HepG2 (cell line): ENCODE data around the gene AJUBA. TPM values are rescaled to one million over a fixed set of nuclear protein-coding genes. Genes with fewer than 3 reads are reported as not detected.

Experiments used
- ADNP ChIP-seq: sonication (generic); formaldehyde crosslinking; IDR thresholded peaks from 2 replicates; pipeline ENCODE4 v1.4.0; 2020; ENCODE audit warnings: missing genetic modification reagents
- CEBPG ChIP-seq: IDR thresholded peaks from 2 replicates; pipeline ENCODE4 v1.6.1; 2016
- KDM1A ChIP-seq: IDR thresholded peaks from 2 replicates; pipeline ENCODE4 v1.6.1; 2016; ENCODE audit warnings: missing compliant biosample characterization
- NFKBIZ ChIP-seq: IDR thresholded peaks from 2 replicates; pipeline ENCODE4 v1.6.1; 2018; ENCODE audit warnings: missing genetic modification reagents, missing compliant biosample characterization
- PHB2 ChIP-seq: fragments of 450-650 bp; IDR thresholded peaks from 2 replicates; pipeline ENCODE4 v1.6.1; 2018; ENCODE audit not compliant: partially characterized antibody
- PHF8 ChIP-seq: sonication (generic); formaldehyde crosslinking; IDR thresholded peaks from 2 replicates; pipeline ENCODE4 v1.5.0; 2020; ENCODE audit warnings: missing genetic modification reagents
- POLR2AphosphoS2 ChIP-seq: IDR thresholded peaks from 2 replicates; pipeline ENCODE4 v1.6.1; 2011; ENCODE audit warnings: low read depth, low read length, improper control_type of control experiment
- REL ChIP-seq: sonication (generic); formaldehyde crosslinking; conservative IDR thresholded peaks from 2 replicates; pipeline ENCODE4 v1.8.0; 2022; ENCODE audit warnings: mild to moderate bottlenecking, missing genetic modification reagents, moderate library complexity
- RFX1 ChIP-seq: fragments of 450-650 bp; IDR thresholded peaks from 2 replicates; pipeline ENCODE4 v1.6.1; 2017
- SIN3B ChIP-seq: fragments of 150-350 bp; IDR thresholded peaks from 2 replicates; pipeline ENCODE4 v1.6.1; 2014; ENCODE audit warnings: low read length
- SIX4 ChIP-seq: sonication (generic); formaldehyde crosslinking; IDR thresholded peaks from 2 replicates; pipeline ENCODE4 v1.4.0; 2020; ENCODE audit warnings: missing genetic modification reagents
- SP2 ChIP-seq: sonication (generic); formaldehyde crosslinking; IDR thresholded peaks from 2 replicates; pipeline ENCODE4 v1.5.1; 2020; ENCODE audit warnings: mild to moderate bottlenecking, missing genetic modification reagents
- TAF15 ChIP-seq: fragments of 200-400 bp; formaldehyde crosslinking; IDR thresholded peaks from one replicate; pipeline ENCODE4 v1.6.1; 2018; ENCODE audit warnings: mild to moderate bottlenecking, low read depth, low read length; ENCODE audit not compliant: poor library complexity, severe bottlenecking
- TBX3 ChIP-seq: fragments of 450-650 bp; IDR thresholded peaks from 2 replicates; pipeline ENCODE4 v1.6.1; 2017; ENCODE audit warnings: antibody characterized with exemption, mild to moderate bottlenecking, inconsistent platforms, borderline replicate concordance
- U2AF1 ChIP-seq: fragments of 200-400 bp; formaldehyde crosslinking; optimal IDR thresholded peaks from 2 replicates; pipeline ENCODE3; 2017; ENCODE audit warnings: mild to moderate bottlenecking, low read depth, low read length
- ZEB1 ChIP-seq: IDR thresholded peaks from 2 replicates; pipeline ENCODE4 v1.6.1; 2012; ENCODE audit warnings: mild to moderate bottlenecking, low read depth, inconsistent platforms; ENCODE audit not compliant: insufficient replicate concordance
- ZNF24 ChIP-seq: fragments of 450-650 bp; IDR thresholded peaks from 2 replicates; pipeline ENCODE4 v1.6.1; 2017; ENCODE audit warnings: antibody characterized with exemption, mild to moderate bottlenecking
- ZNF383 ChIP-seq: sonication (generic); formaldehyde crosslinking; IDR thresholded peaks from 2 replicates; pipeline ENCODE4 v1.4.0; 2020; ENCODE audit warnings: missing genetic modification reagents, mild to moderate bottlenecking, borderline replicate concordance
- ZNF484 ChIP-seq: sonication (generic); formaldehyde crosslinking; IDR thresholded peaks from 2 replicates; pipeline ENCODE4 v1.5.1; 2020; ENCODE audit warnings: mild to moderate bottlenecking, low read depth, missing genetic modification reagents, borderline replicate concordance
- ZNF577 ChIP-seq: sonication (generic); formaldehyde crosslinking; IDR thresholded peaks from 2 replicates; pipeline ENCODE4 v1.4.0; 2020; ENCODE audit warnings: mild to moderate bottlenecking, low read depth, missing genetic modification reagents, borderline replicate concordance
- polyA plus RNA-seq, 8 experiments: library from polyadenylated mRNA; depleted of rRNA in 3 of 8; stranded (reverse) in 7 of 8; unstranded in 1 of 8; fragments of >200 nt; fragmentation: Illumina TruSeq in 4 of 8; extraction: Trizol in 4 of 8; gene quantifications; 2 replicates each; pipeline versions ENCODE4 v1.2.1 to v1.2.3, GENCODE V29; 2011 to 2016; ENCODE audit warnings: low read depth in 4 of 8, missing spikeins in 1 of 8, mixed read lengths in 1 of 8; ENCODE audit not compliant: insufficient read depth in 1 of 8
- total RNA-seq, 5 experiments: library from RNA; depleted of rRNA; stranded (reverse); fragments of >200 nt; fragmentation: Illumina TruSeq; extraction: Trizol; gene quantifications; 2 replicates each; pipeline ENCODE4 v1.2.3, GENCODE V29; 2016; ENCODE audit warnings: low read depth in 1 of 5
- TF ChIP-seq, protein P1 (sequence below): sonication (generic); formaldehyde crosslinking; IDR thresholded peaks from 2 replicates; pipeline ENCODE4 v1.8.1; 2023; ENCODE audit warnings: mild to moderate bottlenecking, moderate library complexity, missing genetic modification reagents
- TF ChIP-seq, protein P2 (sequence below): IDR thresholded peaks from 2 replicates; pipeline ENCODE4 v1.6.1; 2016
- TF ChIP-seq, protein P3 (sequence below): sonication (generic); formaldehyde crosslinking; IDR thresholded peaks from 2 replicates; pipeline ENCODE4 v1.4.0; 2020; ENCODE audit warnings: mild to moderate bottlenecking, missing genetic modification reagents, borderline replicate concordance
- TF ChIP-seq, protein P4 (sequence below): sonication (generic); formaldehyde crosslinking; conservative IDR thresholded peaks from 2 replicates; pipeline ENCODE4 v1.8.0; 2022; ENCODE audit warnings: missing genetic modification reagents
- TF ChIP-seq, protein P5 (sequence below): sonication (generic); formaldehyde crosslinking; IDR thresholded peaks from 2 replicates; pipeline ENCODE4 v1.4.0; 2020; ENCODE audit warnings: low read depth, mild to moderate bottlenecking, missing genetic modification reagents

AJUBA gene
- total and polyA plus RNA-seq, 2 of the 13 experiments (the other 11 are each of a cell fraction or from before 2014, with no cell fraction given), result 157 to 241 TPM

DNA sequence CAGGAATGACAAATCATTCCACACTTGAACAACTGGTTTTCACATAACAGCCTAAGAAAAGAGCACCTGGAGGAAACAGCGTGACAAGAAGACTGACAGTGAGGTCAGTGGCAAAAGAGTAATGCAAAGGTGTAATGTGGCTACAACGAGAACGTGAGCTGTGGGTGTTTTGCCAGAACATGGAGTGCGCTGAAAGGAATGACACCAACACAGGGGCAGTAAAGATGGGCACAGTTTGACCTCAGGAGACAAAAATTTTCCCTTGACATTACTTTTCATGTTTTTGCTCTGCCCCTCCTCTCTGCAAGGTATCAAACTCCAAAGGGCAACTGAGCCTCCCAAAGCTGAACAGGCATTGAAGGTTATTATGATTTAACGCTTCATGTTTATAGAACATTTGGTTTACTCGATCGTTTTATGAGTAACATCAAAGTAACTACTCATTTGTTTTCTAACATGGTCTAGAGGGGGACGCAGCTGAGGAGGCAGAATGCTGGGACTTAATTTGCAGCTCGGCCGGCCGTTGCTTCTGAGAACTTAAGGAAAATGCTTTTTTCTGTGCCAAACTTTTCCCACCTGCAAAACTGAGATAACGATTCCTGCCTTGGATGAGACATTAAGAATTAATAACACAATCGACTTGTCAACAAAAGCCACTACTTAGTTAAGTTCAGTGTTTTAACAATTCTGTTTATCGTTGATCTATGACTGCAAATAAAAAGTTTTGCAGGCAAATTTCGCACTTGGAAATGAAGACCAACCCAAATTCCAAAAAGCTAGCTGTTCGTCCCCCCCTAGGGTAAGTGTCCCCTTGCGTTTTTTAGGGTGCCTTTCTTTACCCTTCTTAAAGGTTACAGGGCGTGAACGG, 26.4 kb downstream of the AJUBA start (continued):
- TF ChIP-seq KDM1A (CRISPR knock-in tag) (no peak), ZNF24 (no peak), SIX4 (no peak), ADNP (no peak), NFKBIZ (no peak), ZEB1 (no peak), ZNF383 (no peak; the same call in 1 of the 2 replicates), RFX1 (no peak), CEBPG (no peak), REL (CRISPR knock-in tag) (no peak), ZNF577 (CRISPR knock-in tag) (no peak), TBX3 (no peak), PHB2 (no peak), SIN3B (no peak), U2AF1 (no peak), POLR2AphosphoS2 (no peak), TAF15 (no peak), SP2 (CRISPR knock-in tag) (no peak), ZNF484 (CRISPR knock-in tag) (no peak), PHF8 (CRISPR knock-in tag) (no peak)
- TF ChIP-seq, protein P1, sequence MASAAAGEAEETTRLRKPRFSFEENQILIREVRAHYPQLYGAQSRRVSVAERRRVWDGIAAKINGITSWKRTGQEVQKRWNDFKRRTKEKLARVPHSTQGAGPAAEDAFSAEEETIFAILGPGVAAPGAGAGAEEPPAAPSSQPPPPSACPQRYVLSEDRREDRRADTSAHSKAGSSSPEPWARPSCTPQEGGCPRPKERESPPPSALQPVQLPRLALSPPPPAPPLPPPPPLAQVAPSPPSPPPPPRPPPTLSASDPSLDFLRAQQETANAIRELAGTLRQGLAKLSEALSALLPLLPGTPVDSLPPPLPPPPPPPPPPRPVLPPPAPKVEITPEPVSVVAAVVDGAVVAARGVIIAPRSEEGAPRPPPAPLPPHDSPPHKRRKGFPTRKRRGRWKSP (CRISPR knock-in tag), result no peak
- TF ChIP-seq, protein P2, sequence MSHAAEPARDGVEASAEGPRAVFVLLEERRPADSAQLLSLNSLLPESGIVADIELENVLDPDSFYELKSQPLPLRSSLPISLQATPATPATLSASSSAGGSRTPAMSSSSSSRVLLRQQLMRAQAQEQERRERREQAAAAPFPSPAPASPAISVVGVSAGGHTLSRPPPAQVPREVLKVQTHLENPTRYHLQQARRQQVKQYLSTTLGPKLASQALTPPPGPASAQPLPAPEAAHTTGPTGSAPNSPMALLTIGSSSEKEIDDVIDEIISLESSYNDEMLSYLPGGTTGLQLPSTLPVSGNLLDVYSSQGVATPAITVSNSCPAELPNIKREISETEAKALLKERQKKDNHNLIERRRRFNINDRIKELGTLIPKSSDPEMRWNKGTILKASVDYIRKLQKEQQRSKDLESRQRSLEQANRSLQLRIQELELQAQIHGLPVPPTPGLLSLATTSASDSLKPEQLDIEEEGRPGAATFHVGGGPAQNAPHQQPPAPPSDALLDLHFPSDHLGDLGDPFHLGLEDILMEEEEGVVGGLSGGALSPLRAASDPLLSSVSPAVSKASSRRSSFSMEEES, result no peak
- TF ChIP-seq, protein P3, sequence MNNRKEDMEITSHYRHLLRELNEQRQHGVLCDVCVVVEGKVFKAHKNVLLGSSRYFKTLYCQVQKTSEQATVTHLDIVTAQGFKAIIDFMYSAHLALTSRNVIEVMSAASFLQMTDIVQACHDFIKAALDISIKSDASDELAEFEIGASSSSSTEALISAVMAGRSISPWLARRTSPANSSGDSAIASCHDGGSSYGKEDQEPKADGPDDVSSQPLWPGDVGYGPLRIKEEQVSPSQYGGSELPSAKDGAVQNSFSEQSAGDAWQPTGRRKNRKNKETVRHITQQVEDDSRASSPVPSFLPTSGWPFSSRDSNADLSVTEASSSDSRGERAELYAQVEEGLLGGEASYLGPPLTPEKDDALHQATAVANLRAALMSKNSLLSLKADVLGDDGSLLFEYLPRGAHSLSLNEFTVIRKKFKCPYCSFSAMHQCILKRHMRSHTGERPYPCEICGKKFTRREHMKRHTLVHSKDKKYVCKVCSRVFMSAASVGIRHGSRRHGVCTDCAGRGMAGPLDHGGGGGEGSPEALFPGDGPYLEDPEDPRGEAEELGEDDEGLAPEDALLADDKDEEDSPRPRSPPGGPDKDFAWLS (CRISPR knock-in tag), result no peak
- TF ChIP-seq, protein P4, sequence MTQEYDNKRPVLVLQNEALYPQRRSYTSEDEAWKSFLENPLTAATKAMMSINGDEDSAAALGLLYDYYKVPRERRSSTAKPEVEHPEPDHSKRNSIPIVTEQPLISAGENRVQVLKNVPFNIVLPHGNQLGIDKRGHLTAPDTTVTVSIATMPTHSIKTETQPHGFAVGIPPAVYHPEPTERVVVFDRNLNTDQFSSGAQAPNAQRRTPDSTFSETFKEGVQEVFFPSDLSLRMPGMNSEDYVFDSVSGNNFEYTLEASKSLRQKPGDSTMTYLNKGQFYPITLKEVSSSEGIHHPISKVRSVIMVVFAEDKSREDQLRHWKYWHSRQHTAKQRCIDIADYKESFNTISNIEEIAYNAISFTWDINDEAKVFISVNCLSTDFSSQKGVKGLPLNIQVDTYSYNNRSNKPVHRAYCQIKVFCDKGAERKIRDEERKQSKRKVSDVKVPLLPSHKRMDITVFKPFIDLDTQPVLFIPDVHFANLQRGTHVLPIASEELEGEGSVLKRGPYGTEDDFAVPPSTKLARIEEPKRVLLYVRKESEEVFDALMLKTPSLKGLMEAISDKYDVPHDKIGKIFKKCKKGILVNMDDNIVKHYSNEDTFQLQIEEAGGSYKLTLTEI (CRISPR knock-in tag), result no peak
- TF ChIP-seq, protein P5, sequence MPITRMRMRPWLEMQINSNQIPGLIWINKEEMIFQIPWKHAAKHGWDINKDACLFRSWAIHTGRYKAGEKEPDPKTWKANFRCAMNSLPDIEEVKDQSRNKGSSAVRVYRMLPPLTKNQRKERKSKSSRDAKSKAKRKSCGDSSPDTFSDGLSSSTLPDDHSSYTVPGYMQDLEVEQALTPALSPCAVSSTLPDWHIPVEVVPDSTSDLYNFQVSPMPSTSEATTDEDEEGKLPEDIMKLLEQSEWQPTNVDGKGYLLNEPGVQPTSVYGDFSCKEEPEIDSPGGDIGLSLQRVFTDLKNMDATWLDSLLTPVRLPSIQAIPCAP, result no peak
